CD1c-positive myeloid dendritic cell (primary cell): ENCODE measurements around the gene NETO1.
A peak's percentile ranks its signal among the peaks of the same experiment; 100 is the strongest.

Experiments
- DNase-seq: peaks from one replicate; pipeline ENCODE4 v3.0.0-alpha.2; 2016; ENCODE audit errors: extremely low spot score

NETO1 gene

GRCh38 chr18:72846736-72847533, 20.9 kb downstream of the NETO1 start:
- DNase-seq = no peak

- no peak for DNase-seq
Measured at GRCh38 chr18:72843743-72844142, 24.0 kb downstream of the NETO1 start.

- DNase-seq = no peak
Measured at GRCh38 chr18:72840109-72840508, 27.7 kb downstream of the NETO1 start.

- no peak for DNase-seq
Measured at GRCh38 chr18:72834731-72835130, 33.1 kb downstream of the NETO1 start.

GRCh38 chr18:72833471-72833870, 34.3 kb downstream of the NETO1 start:
- no peak for DNase-seq

GRCh38 chr18:72830109-72830508, 37.7 kb downstream of the NETO1 start:
- no peak for DNase-seq

- DNase-seq = no peak
Measured at GRCh38 chr18:72828601-72829000, 39.2 kb downstream of the NETO1 start.

GRCh38 chr18:72826736-72827135, 41.1 kb downstream of the NETO1 start:
- no peak for DNase-seq

GRCh38 chr18:72823345-72823744, 44.4 kb downstream of the NETO1 start:
- no peak for DNase-seq

GRCh38 chr18:72822202-72822601, 45.6 kb downstream of the NETO1 start:
- no peak for DNase-seq

- no peak for DNase-seq
Measured at GRCh38 chr18:72820571-72820970, 47.2 kb downstream of the NETO1 start.

- DNase-seq = no peak
Measured at GRCh38 chr18:72819050-72819449, 48.7 kb downstream of the NETO1 start.

GRCh38 chr18:72811047-72811446, 56.7 kb downstream of the NETO1 start:
- DNase-seq = no peak

- no peak for DNase-seq
Measured at GRCh38 chr18:72808680-72809079, 59.1 kb downstream of the NETO1 start.

GRCh38 chr18:72799106-72799505, 68.7 kb downstream of the NETO1 start:
- no peak for DNase-seq

- no peak for DNase-seq
Measured at GRCh38 chr18:72783530-72783929, 84.3 kb downstream of the NETO1 start.

- no peak for DNase-seq
Measured at GRCh38 chr18:72774914-72775313, 92.9 kb downstream of the NETO1 start.

GRCh38 chr18:72772916-72773315, 94.9 kb downstream of the NETO1 start:
- DNase-seq = no peak

- no peak for DNase-seq
Measured at GRCh38 chr18:72768681-72769229, 99.0 kb downstream of the NETO1 start.

- peak; percentile 43 for DNase-seq
Measured at GRCh38 chr18:72762515-72763122, 105.2 kb downstream of the NETO1 start.

- no peak for DNase-seq
Measured at GRCh38 chr18:72752220-72752619, 115.6 kb downstream of the NETO1 start.

- no peak for DNase-seq
Measured at GRCh38 chr18:72742002-72742401, 125.8 kb downstream of the NETO1 start.

GRCh38 chr18:72738136-72738535, 129.7 kb downstream of the NETO1 start:
- DNase-seq = no peak
